HepG2 (cell line): Measurements from ENCODE around the gene ATP1B2. TPM values are rescaled to one million over a fixed set of nuclear protein-coding genes. Genes with fewer than 3 reads are reported as not detected.

Experiments
- ATAC-seq: fragments of 200-7000 bp; cut with Tn5 transposase; 3 replicates; pipeline ENCODE4 v1.9.1; 2020; ENCODE audit warnings: mild to moderate bottlenecking, moderate library complexity
- BruUV-seq: library from RNA; stranded (reverse); fragments of 400-500 nt; replicated peaks from 2 replicates; lab custom pipeline; 2021; lab: Mats Ljungman, UMichigan
- CTCF ChIA-PET: fragments of 300-600 bp; formaldehyde crosslinking; extraction: SDS; loops from one replicate; lab custom pipeline; 2021; ENCODE audit warnings: low total read pairs, inconsistent platforms, low intra/inter-chr PET ratio; lab: Yijun Ruan, JAX
- POLR2A ChIA-PET: fragments of 350-600 bp; sonication (Branson Sonifier 250); formaldehyde crosslinking; loops from one replicate; lab custom pipeline; 2020; ENCODE audit warnings: antibody characterized with exemption, inconsistent platforms; lab: Yijun Ruan, JAX
- DNase-seq: peaks from one replicate; pipeline ENCODE4 v3.0.0-alpha.2; 2015; ENCODE audit warnings: low spot score
- FAIRE-seq: peaks from 3 replicates; lab custom pipeline; 2011; peaks lifted over from hg19 to GRCh38; lab: Jason Lieb, UNC
- H2AFZ ChIP-seq: one replicate; pipeline ENCODE4 v1.6.1; 2011; ENCODE audit warnings: low read length, inconsistent platforms
- H3K27ac ChIP-seq: fragments of 300-600 bp; 3 replicates; pipeline ENCODE4 v1.8.0; 2011; ENCODE audit warnings: mixed run types, mild to moderate bottlenecking, mixed read lengths, low read length, inconsistent platforms; ENCODE audit not compliant: insufficient read depth; ENCODE audit errors: extremely low read length
- H3K27me3 ChIP-seq, 2 experiments: fragments of 200-600 bp in 1 of 2; 2 replicates in 1 of 2; 3 replicates in 1 of 2; pipeline versions ENCODE4 v1.6.0 to v1.8.0; 2011; ENCODE audit warnings: low read length in 2 of 2, mild to moderate bottlenecking in 2 of 2, moderate library complexity in 2 of 2, inconsistent platforms in 1 of 2; ENCODE audit not compliant: insufficient read depth in 2 of 2, control insufficient read depth in 1 of 2
- H3K36me3 ChIP-seq, 2 experiments: fragments of 200-600 bp in 1 of 2; replicated peaks in 1 of 2; 2 replicates in 1 of 2; 3 replicates in 1 of 2; pipeline versions ENCODE4 v1.5.1 to v1.8.0; 2011; ENCODE audit warnings: low read length in 2 of 2, inconsistent platforms in 1 of 2; ENCODE audit not compliant: insufficient read depth in 2 of 2, control insufficient read depth in 1 of 2
- H3K4me1 ChIP-seq: 2 replicates; pipeline ENCODE4 v1.5.1; 2012; ENCODE audit warnings: low read length, inconsistent platforms; ENCODE audit not compliant: insufficient read depth
- H3K4me2 ChIP-seq: 2 replicates; pipeline ENCODE4 v1.6.0; 2011; ENCODE audit warnings: low read depth, low read length, inconsistent platforms
- H3K4me3 ChIP-seq, 3 experiments: fragments of 200-600 bp in 1 of 3; sonication (generic), shearing (Covaris generic) in 1 of 3; replicated peaks in 1 of 3; 2 replicates each; pipeline ENCODE4 v1.5.1; 2011 to 2016; ENCODE audit warnings: low read length in 3 of 3, inconsistent platforms in 2 of 3, low read depth in 2 of 3, mild to moderate bottlenecking in 2 of 3, control low read depth in 1 of 3, mixed read lengths in 1 of 3; ENCODE audit not compliant: insufficient read depth in 1 of 3
- H3K79me2 ChIP-seq: one replicate; pipeline ENCODE4 v1.6.1; 2011; ENCODE audit warnings: low read length, inconsistent platforms; ENCODE audit not compliant: insufficient read depth
- H3K9ac ChIP-seq: 2 replicates; pipeline ENCODE4 v1.6.0; 2011; ENCODE audit warnings: mild to moderate bottlenecking, low read depth, low read length, inconsistent platforms; ENCODE audit not compliant: insufficient read depth
- H3K9me3 ChIP-seq: 2 replicates; pipeline ENCODE4 v1.5.1; 2012; ENCODE audit warnings: mild to moderate bottlenecking, low read length
- H4K20me1 ChIP-seq: 2 replicates; pipeline ENCODE4 v1.6.0; 2011; ENCODE audit warnings: inconsistent platforms, mild to moderate bottlenecking, low read length, moderate library complexity; ENCODE audit not compliant: insufficient read depth
- MTF2 ChIP-seq: sonication (generic); formaldehyde crosslinking; IDR thresholded peaks from 2 replicates; pipeline ENCODE4 v1.5.0; 2020; ENCODE audit warnings: missing genetic modification reagents, borderline replicate concordance
- RAD21 ChIP-seq: fragments of 450-650 bp; formaldehyde crosslinking; IDR thresholded peaks from 2 replicates; pipeline ENCODE4 v1.5.0; 2020; ENCODE audit warnings: mild to moderate bottlenecking
- RNF219 ChIP-seq: sonication (generic); formaldehyde crosslinking; IDR thresholded peaks from 2 replicates; pipeline ENCODE4 v1.5.0; 2020; ENCODE audit warnings: mild to moderate bottlenecking, missing genetic modification reagents
- ZBTB1 ChIP-seq: sonication (generic); formaldehyde crosslinking; IDR thresholded peaks from 2 replicates; pipeline ENCODE4 v1.4.0; 2020; ENCODE audit warnings: missing genetic modification reagents, borderline replicate concordance
- ZBTB43 ChIP-seq: sonication (generic); formaldehyde crosslinking; conservative IDR thresholded peaks from 2 replicates; pipeline ENCODE4 v1.4.0; 2020; ENCODE audit warnings: missing genetic modification reagents
- ZNF205 ChIP-seq: IDR thresholded peaks from 2 replicates; pipeline ENCODE4 v1.6.1; 2018; ENCODE audit warnings: missing biosample characterization, missing genetic modification reagents
- ZNF34 ChIP-seq: sonication (generic); formaldehyde crosslinking; IDR thresholded peaks from 2 replicates; pipeline ENCODE4 v1.4.0; 2020; ENCODE audit warnings: mild to moderate bottlenecking, missing genetic modification reagents, borderline replicate concordance
- ZSCAN25 ChIP-seq: sonication (generic); formaldehyde crosslinking; IDR thresholded peaks from 2 replicates; pipeline ENCODE4 v1.8.0; 2022; ENCODE audit warnings: mild to moderate bottlenecking, missing genetic modification reagents
- WGBS: methylation state at CpG from one replicate; pipeline ENCODE4 v1.1.6; 2017; ENCODE audit warnings: low lambda C conversion rate; 5-methylcytosine and 5-hydroxymethylcytosine counted together
- in situ Hi-C: cut with HindIII; loops from 2 replicates; pipeline ENCODE4 v1.10.0; 2017; ENCODE audit warnings: low pct_unique_long_range_greater_than_20kb; ENCODE audit not compliant: extremely low pct_ligation_motif_present
- intact Hi-C: fragments of 100-400 bp; cut with micrococcal nuclease; formaldehyde crosslinking; loops from one replicate; pipeline ENCODE4 v1.10.0; 2022; ENCODE audit not compliant: unreplicated experiment
- polyA plus RNA-seq, 8 experiments: library from polyadenylated mRNA; depleted of rRNA in 3 of 8; stranded (reverse) in 7 of 8; unstranded in 1 of 8; fragments of >200 nt; fragmentation: Illumina TruSeq in 4 of 8; extraction: Trizol in 4 of 8; gene quantifications; 2 replicates each; pipeline versions ENCODE4 v1.2.1 to v1.2.3, GENCODE V29; 2011 to 2016; ENCODE audit warnings: low read depth in 4 of 8, missing spikeins in 1 of 8, mixed read lengths in 1 of 8; ENCODE audit not compliant: insufficient read depth in 1 of 8
- total RNA-seq, 5 experiments: library from RNA; depleted of rRNA; stranded (reverse); fragments of >200 nt; fragmentation: Illumina TruSeq; extraction: Trizol; gene quantifications; 2 replicates each; pipeline ENCODE4 v1.2.3, GENCODE V29; 2016; ENCODE audit warnings: low read depth in 1 of 5
- TF ChIP-seq, protein P1 (sequence below): sonication (generic); formaldehyde crosslinking; IDR thresholded peaks from 2 replicates; pipeline ENCODE4 v1.9.0; 2021; ENCODE audit warnings: missing genetic modification reagents, borderline replicate concordance

Gene ATP1B2
- total and polyA plus RNA-seq, 2 of the 13 experiments (the other 11 are each of a cell fraction or from before 2014, with no cell fraction given): not detected

- H3K4me1 ChIP-seq: peaks cover 33% of the 10 kb centered on the region
- no TSS peak for BruUV-seq
- FAIRE-seq (peak; percentile 90), ATAC-seq (peak; percentile 65), DNase-seq (peak; percentile 90)
- ChIA-PET POLR2A (interaction anchor here (0.7 to 5.5 kb wide), 43 partner anchors 10 to 642 kb away, joined by 3 to 89 read pairs (median 6); partner anchors contain the start of genes ATP1B2, BORCS6, CD68 and CHRNB1), CTCF (interaction anchor here (1.3 to 1.8 kb wide), 3 partner anchors 30 to 101 kb away, joined by 3 to 12 read pairs (median 5); partner anchors contain the start of gene DNAH2)
- intact Hi-C loops (loop anchor here (5.0 kb wide), 2 partner anchors 55 to 115 kb away; partner anchors contain the start of gene SHBG), in situ Hi-C loops (loop anchor here (5.0 kb wide), 2 partner anchors 55 to 100 kb away; partner anchors contain the start of gene SHBG)
- peak within 1 kb of the TSS; percentile 98 for H3K4me2 ChIP-seq
- H3K36me3 ChIP-seq: no peaks in the 10 kb centered on the region; a peak in 1 of 5 replicates
- H4K20me1 ChIP-seq: no peaks in the 10 kb centered on the region; the same call in 1 of the 2 replicates
- peak within 1 kb of the TSS; percentile 95 for H3K27ac ChIP-seq
- peaks cover 52% of the 10 kb centered on the region for H3K79me2 ChIP-seq
- H2AFZ ChIP-seq: peak within 1 kb of the TSS; percentile 96
- H3K9ac ChIP-seq: peak within 1 kb of the TSS; percentile 97
- WGBS: 0% methylated on average over 23 of the region's 30 CpGs
- no peaks in the 10 kb centered on the region for H3K9me3 ChIP-seq
- peak within 1 kb of the TSS; percentile 93 to 98 (median 95) for H3K4me3 ChIP-seq
- no peaks in the 10 kb centered on the region; a peak in 1 of 5 replicates for H3K27me3 ChIP-seq
- 0 out of 2 replicates have a peak, but pooled peaks have one; percentile 23 for TF ChIP-seq ZBTB43 (CRISPR knock-in tag)
- TF ChIP-seq RAD21: peak; percentile 15; the same call in 1 of the 2 replicates
- no peak for TF ChIP-seq ZNF34 (CRISPR knock-in tag)
- TF ChIP-seq MTF2: 0 out of 2 replicates have a peak, but pooled peaks have one; percentile 5
- no peak; the same call in 1 of the 2 replicates for TF ChIP-seq ZSCAN25 (CRISPR knock-in tag)
- no peak for TF ChIP-seq RNF219 (CRISPR knock-in tag)
- TF ChIP-seq, protein P1, sequence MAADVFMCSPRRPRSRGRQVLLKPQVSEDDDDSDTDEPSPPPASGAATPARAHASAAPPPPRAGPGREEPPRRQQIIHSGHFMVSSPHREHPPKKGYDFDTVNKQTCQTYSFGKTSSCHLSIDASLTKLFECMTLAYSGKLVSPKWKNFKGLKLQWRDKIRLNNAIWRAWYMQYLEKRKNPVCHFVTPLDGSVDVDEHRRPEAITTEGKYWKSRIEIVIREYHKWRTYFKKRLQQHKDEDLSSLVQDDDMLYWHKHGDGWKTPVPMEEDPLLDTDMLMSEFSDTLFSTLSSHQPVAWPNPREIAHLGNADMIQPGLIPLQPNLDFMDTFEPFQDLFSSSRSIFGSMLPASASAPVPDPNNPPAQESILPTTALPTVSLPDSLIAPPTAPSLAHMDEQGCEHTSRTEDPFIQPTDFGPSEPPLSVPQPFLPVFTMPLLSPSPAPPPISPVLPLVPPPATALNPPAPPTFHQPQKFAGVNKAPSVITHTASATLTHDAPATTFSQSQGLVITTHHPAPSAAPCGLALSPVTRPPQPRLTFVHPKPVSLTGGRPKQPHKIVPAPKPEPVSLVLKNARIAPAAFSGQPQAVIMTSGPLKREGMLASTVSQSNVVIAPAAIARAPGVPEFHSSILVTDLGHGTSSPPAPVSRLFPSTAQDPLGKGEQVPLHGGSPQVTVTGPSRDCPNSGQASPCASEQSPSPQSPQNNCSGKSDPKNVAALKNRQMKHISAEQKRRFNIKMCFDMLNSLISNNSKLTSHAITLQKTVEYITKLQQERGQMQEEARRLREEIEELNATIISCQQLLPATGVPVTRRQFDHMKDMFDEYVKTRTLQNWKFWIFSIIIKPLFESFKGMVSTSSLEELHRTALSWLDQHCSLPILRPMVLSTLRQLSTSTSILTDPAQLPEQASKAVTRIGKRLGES (CRISPR knock-in tag): no peak
- TF ChIP-seq ZNF205 (CRISPR knock-in tag): 0 out of 2 replicates have a peak, but pooled peaks have one; percentile 39
- TF ChIP-seq ZBTB1 (CRISPR knock-in tag): no peak
These were observed 36.6 kb downstream of the ATP1B2 start, which contains the start of gene TP53 for GRCh38 chr17:7687072-7687907. TSS of gene TP53 (minus strand) at chr17:7687490. CDS start at chr17:7676594, 10,896 bp downstream.
